H1 (cell line): ENCODE results near the gene TASOR2. TPM values are rescaled to one million over a fixed set of nuclear protein-coding genes. Genes with fewer than 3 reads are reported as not detected.

Experiments
- CTCF ChIA-PET: fragments of 300-600 bp; sonication (Branson Sonifier 250); formaldehyde crosslinking; loops from one replicate; lab custom pipeline; 2021; ENCODE audit not compliant: partially characterized antibody; lab: Charles Lee
- POLR2A ChIA-PET: fragments of 300-600 bp; sonication (Branson Sonifier 250); formaldehyde crosslinking; loops from one replicate; lab custom pipeline; 2021; ENCODE audit warnings: inconsistent platforms; ENCODE audit not compliant: partially characterized antibody; lab: Charles Lee
- DNase-seq, 2 experiments: peaks; one replicate each; pipeline versions ENCODE4 v3.0.0 to v3.0.0-alpha.2; 2010 to 2022; ENCODE audit warnings: low spot score in 2 of 2, low read depth in 1 of 2, mixed read lengths in 1 of 2
- FAIRE-seq: peaks from 2 replicates; lab custom pipeline; 2011; peaks lifted over from hg19 to GRCh38; lab: Jason Lieb, UNC
- H2AFZ ChIP-seq: 2 replicates; pipeline ENCODE4 v1.8.1; 2012; ENCODE audit warnings: low read length, inconsistent platforms
- H2AK5ac ChIP-seq: 2 replicates; pipeline ENCODE4 v1.6.1; 2013; ENCODE audit warnings: low read depth, low read length
- H2BK120ac ChIP-seq: replicated peaks from 2 replicates; pipeline ENCODE3; 2013; ENCODE audit warnings: low read depth, low read length, inconsistent platforms
- H2BK12ac ChIP-seq: 2 replicates; pipeline ENCODE4 v1.6.1; 2013; ENCODE audit warnings: low read depth, low read length
- H2BK15ac ChIP-seq: 2 replicates; pipeline ENCODE4 v1.6.1; 2013; ENCODE audit warnings: low read length
- H2BK20ac ChIP-seq: 2 replicates; pipeline ENCODE4 v1.6.1; 2013; ENCODE audit warnings: low read length
- H2BK5ac ChIP-seq: 2 replicates; pipeline ENCODE4 v1.6.1; 2013; ENCODE audit warnings: low read depth, low read length
- H3K14ac ChIP-seq: 2 replicates; pipeline ENCODE4 v1.6.1; 2013; ENCODE audit warnings: inconsistent platforms; ENCODE audit not compliant: insufficient read length
- H3K18ac ChIP-seq: 2 replicates; pipeline ENCODE4 v1.6.1; 2013; ENCODE audit warnings: low read length; ENCODE audit errors: extremely low read depth
- H3K23ac ChIP-seq: 2 replicates; pipeline ENCODE4 v1.6.1; 2013; ENCODE audit warnings: inconsistent platforms; ENCODE audit not compliant: insufficient read length
- H3K23me2 ChIP-seq: 2 replicates; pipeline ENCODE4 v1.6.1; 2013; ENCODE audit warnings: low read depth, low read length
- H3K27ac ChIP-seq: 2 replicates; pipeline ENCODE4 v1.6.1; 2011; ENCODE audit warnings: low read depth, low read length, inconsistent platforms
- H3K27me3 ChIP-seq, 4 experiments: replicated peaks in 1 of 4; 1 replicate in 1 of 4; 2 replicates in 3 of 4; pipeline versions ENCODE4 v1.6.1 to v1.8.1; 2011 to 2013; ENCODE audit warnings: low read length in 3 of 4, mild to moderate bottlenecking in 3 of 4, inconsistent platforms in 2 of 4, mixed read lengths in 2 of 4, moderate library complexity in 1 of 4; ENCODE audit not compliant: control insufficient read depth in 3 of 4, insufficient read depth in 3 of 4; ENCODE audit errors: extremely low read depth in 1 of 4
- H3K36me3 ChIP-seq, 4 experiments: 2 replicates each; pipeline versions ENCODE4 v1.6.1 to v1.8.1; 2011 to 2013; ENCODE audit warnings: mild to moderate bottlenecking in 4 of 4, low read length in 3 of 4, moderate library complexity in 2 of 4, control low read depth in 1 of 4, inconsistent platforms in 1 of 4; ENCODE audit not compliant: insufficient read depth in 4 of 4, control insufficient read depth in 2 of 4
- H3K4ac ChIP-seq: replicated peaks from 2 replicates; pipeline ENCODE3; 2013; ENCODE audit warnings: low read length, low read depth, mixed read lengths, inconsistent platforms; ENCODE audit not compliant: insufficient read length
- H3K4me1 ChIP-seq, 4 experiments: replicated peaks in 1 of 4; 1 replicate in 1 of 4; 2 replicates in 3 of 4; pipeline versions ENCODE4 v1.6.1 to v1.8.1; 2011 to 2013; ENCODE audit warnings: low read length in 3 of 4, inconsistent platforms in 2 of 4, mixed read lengths in 1 of 4; ENCODE audit not compliant: insufficient read depth in 4 of 4, control insufficient read depth in 3 of 4
- H3K4me2 ChIP-seq, 2 experiments: 2 replicates each; pipeline versions ENCODE4 v1.6.1 to v1.8.1; 2011 to 2013; ENCODE audit warnings: low read depth in 2 of 2, low read length in 2 of 2, control low read depth in 1 of 2, inconsistent platforms in 1 of 2, mild to moderate bottlenecking in 1 of 2; ENCODE audit not compliant: insufficient read depth in 1 of 2
- H3K4me3 ChIP-seq, 4 experiments: fragments of 200-600, 300-600 bp in 1 of 4; sonication (generic), shearing (Covaris generic), sonication (Bioruptor Twin) in 1 of 4; 2 replicates each; pipeline versions ENCODE4 v1.5.1 to v1.8.1; 2011 to 2016; ENCODE audit warnings: low read length in 4 of 4, low read depth in 3 of 4, control low read depth in 2 of 4, inconsistent platforms in 2 of 4, mild to moderate bottlenecking in 2 of 4, mixed read lengths in 1 of 4, moderate library complexity in 1 of 4; ENCODE audit not compliant: insufficient read depth in 2 of 4; ENCODE audit errors: extremely low read depth in 1 of 4
- H3K56ac ChIP-seq: replicated peaks from 2 replicates; pipeline ENCODE3; 2013; ENCODE audit warnings: low read depth, mild to moderate bottlenecking, mixed read lengths, low read length, inconsistent platforms; ENCODE audit not compliant: insufficient read length
- H3K79me1 ChIP-seq: 2 replicates; pipeline ENCODE4 v1.6.1; 2013; ENCODE audit warnings: low read depth, low read length, control low read depth
- H3K79me2 ChIP-seq, 2 experiments: 2 replicates each; pipeline versions ENCODE4 v1.6.1 to v1.8.1; 2012 to 2013; ENCODE audit warnings: low read length in 2 of 2, mild to moderate bottlenecking in 2 of 2, inconsistent platforms in 1 of 2; ENCODE audit not compliant: insufficient read depth in 2 of 2, control insufficient read depth in 1 of 2
- H3K9ac ChIP-seq, 4 experiments: replicated peaks in 1 of 4; 1 replicate in 1 of 4; 2 replicates in 3 of 4; pipeline versions ENCODE4 v1.6.1 to v1.8.1; 2011 to 2013; ENCODE audit warnings: low read depth in 3 of 4, low read length in 3 of 4, control low read depth in 2 of 4, mild to moderate bottlenecking in 2 of 4, moderate library complexity in 2 of 4, inconsistent platforms in 1 of 4; ENCODE audit errors: extremely low read depth in 1 of 4
- H3K9me3 ChIP-seq, 2 experiments: 2 replicates each; pipeline versions ENCODE4 v1.6.1 to v1.8.1; 2012 to 2013; ENCODE audit warnings: mild to moderate bottlenecking in 2 of 2, moderate library complexity in 2 of 2, control low read depth in 1 of 2, inconsistent platforms in 1 of 2, low read depth in 1 of 2, low read length in 1 of 2, mixed read lengths in 1 of 2; ENCODE audit not compliant: insufficient read depth in 2 of 2
- H4K20me1 ChIP-seq, 2 experiments: replicated peaks in 1 of 2; 2 replicates each; pipeline versions ENCODE3 to v1.8.1; 2011 to 2013; ENCODE audit warnings: inconsistent platforms in 2 of 2, low read length in 2 of 2, mild to moderate bottlenecking in 1 of 2; ENCODE audit not compliant: insufficient read depth in 2 of 2, control insufficient read depth in 1 of 2
- H4K5ac ChIP-seq: 2 replicates; pipeline ENCODE4 v1.6.1; 2013; ENCODE audit warnings: low read length, low read depth, mixed read lengths, inconsistent platforms; ENCODE audit not compliant: insufficient read length
- H4K8ac ChIP-seq: 2 replicates; pipeline ENCODE4 v1.8.0; 2013; ENCODE audit warnings: mild to moderate bottlenecking, moderate library complexity, low read length, inconsistent platforms; ENCODE audit not compliant: insufficient read depth; ENCODE audit errors: extremely low read depth
- H4K91ac ChIP-seq: replicated peaks from 2 replicates; pipeline ENCODE3; 2013; ENCODE audit warnings: low read length, mixed read lengths, inconsistent platforms; ENCODE audit not compliant: insufficient read length
- BACH1 ChIP-seq: IDR thresholded peaks from 2 replicates; pipeline ENCODE4 v1.6.1; 2012; ENCODE audit warnings: low read length, improper control_type of control experiment
- BRCA1 ChIP-seq: IDR thresholded peaks from 2 replicates; pipeline ENCODE4 v1.6.1; 2012; ENCODE audit warnings: low read depth, low read length, improper control_type of control experiment
- CHD1 ChIP-seq: IDR thresholded peaks from 2 replicates; pipeline ENCODE4 v1.6.1; 2012; ENCODE audit warnings: low read depth, low read length, improper control_type of control experiment
- CHD2 ChIP-seq: IDR thresholded peaks from 2 replicates; pipeline ENCODE4 v1.6.1; 2012; ENCODE audit warnings: low read length, improper control_type of control experiment
- EGR1 ChIP-seq: IDR thresholded peaks from 2 replicates; pipeline ENCODE4 v1.6.1; 2011; ENCODE audit warnings: low read depth, low read length, borderline replicate concordance
- POLR2A ChIP-seq, 2 experiments: IDR thresholded peaks; 1 replicate in 1 of 2; 2 replicates in 1 of 2; pipeline ENCODE4 v1.6.1; 2011; ENCODE audit warnings: low read depth in 2 of 2, low read length in 2 of 2, mild to moderate bottlenecking in 2 of 2; ENCODE audit errors: control extremely low read depth in 1 of 2
- WGBS, 2 experiments: shearing (Covaris generic) in 1 of 2; methylation state at CpG; one replicate each; pipeline versions ENCODE4 v1.1.6 to v1.1.7; 2013 to 2015; ENCODE audit warnings: low lambda C conversion rate in 2 of 2, mixed read lengths in 2 of 2, inconsistent platforms in 1 of 2, low coverage in 1 of 2, missing lambda C conversion rate in 1 of 2; ENCODE audit not compliant: insufficient replicate concordance in 2 of 2, insufficient coverage in 1 of 2, insufficient read length in 1 of 2; ENCODE audit errors: extremely low coverage in 1 of 2, missing lambda C conversion rate in 1 of 2; 5-methylcytosine and 5-hydroxymethylcytosine counted together
- polyA plus RNA-seq, 7 experiments: library from polyadenylated mRNA; depleted of rRNA in 3 of 7; stranded (reverse) in 5 of 7; unstranded in 2 of 7; fragments of >200 nt in 5 of 7; fragments of 200-250 nt in 2 of 7; gene quantifications; 1 replicate in 5 of 7; 2 replicates in 1 of 7; 4 replicates in 1 of 7; pipeline versions ENCODE4 v1.2.1 to v1.2.3, GENCODE V29; 2011 to 2013; ENCODE audit warnings: missing spikeins in 2 of 7, mixed read lengths in 2 of 7
- total RNA-seq: library from RNA; stranded (reverse); fragmentation: NEBNext Ultra II Directional; extraction: Animal tissue kit (Norgen Biotek cat#: 25700); gene quantifications from 2 replicates; pipeline ENCODE4 v1.2.1, GENCODE V29; 2021

Gene TASOR2
- total and polyA plus RNA-seq, 2 of the 8 experiments (the other 6 are each of a cell fraction or from before 2014, with no cell fraction given), result 13.1 to 74.9 TPM

GRCh38 chr10:5670662-5671375, 13.8 kb upstream of the TASOR2 start:
- Histone ChIP-seq H3K14ac (no peak overlapping the region), H3K18ac (no peak overlapping the region), H2AFZ (no peak overlapping the region), H2BK20ac (no peak overlapping the region), H3K36me3 (no peaks in the 10 kb centered on the region), H4K20me1 (no peaks in the 10 kb centered on the region), H3K56ac (no peak overlapping the region), H3K23ac (no peak overlapping the region), H2BK120ac (no peak overlapping the region), H2BK12ac (no peak overlapping the region)
- no peak for FAIRE-seq
- POLR2A ChIA-PET, result interaction anchor here (1.5 to 2.0 kb wide), 2 partner anchors 9 to 13 kb away, joined by 4 to 5 read pairs; no protein-coding TSS in a partner anchor
- TF ChIP-seq CHD2, result no peak
- TF ChIP-seq POLR2A (IDR thresholded peaks at IDR 0.05; ENCODE audit: control extremely low read depth in 1 of 2, low read depth in 2 of 2, low read length in 2 of 2), result no peak
- TF ChIP-seq CHD1, result no peak
- TF ChIP-seq BRCA1, result no peak
- TF ChIP-seq EGR1, result no peak
- no peak for TF ChIP-seq BACH1
- TF ChIP-seq, all 59 proteins: peak for 0
- Histone ChIP-seq H3K79me1 (no peaks in the 10 kb centered on the region), H4K8ac (no peak overlapping the region), H3K79me2 (peaks cover 0 to 1% of the 10 kb centered on the region in 2 experiments; a peak in 1 of 4 replicates), H3K9me3 (peaks cover 0 to 5% of the 10 kb centered on the region in 2 experiments; a peak in 2 of 4 replicates), H4K91ac (no peak overlapping the region), H2BK15ac (no peak overlapping the region), H3K4ac (no peak overlapping the region), H3K23me2 (peaks cover 5% of the 10 kb centered on the region), H3K4me1 (peaks cover 0 to 6% (median 5%) of the 10 kb centered on the region in 4 experiments; a peak in 4 of 7 replicates), H2AK5ac (no peak overlapping the region), H3K9ac (peak overlapping the region in 1 of 4 experiments; percentile 34; a peak in 1 of 7 replicates), H3K4me2 (no peak overlapping the region), H3K27ac (no peak overlapping the region), H3K4me3 (no peak overlapping the region), H3K27me3 (0 out of 7 replicates have a peak, but pooled peaks cover 0 to 4% (median 1%) of the 10 kb centered on the region in 4 experiments), H4K5ac (no peak overlapping the region), H2BK5ac (no peak overlapping the region)
- DNase-seq, result no peak
- 62% methylated on average over 8 of the region's 8 CpGs; no CpG with 5 or more reads in 1 of the 2 experiments for WGBS, 2 experiments
- CTCF ChIA-PET, result interaction anchor here (1.6 kb wide), 1 partner anchor 13 kb away, joined by 6 read pairs; the partner anchor contains the start of gene TASOR2
